Vagina (tissue), 2 donors: ENCODE data around the gene DAPK2. TPM values are rescaled to one million over a fixed set of nuclear protein-coding genes. Genes with fewer than 3 reads are reported as not detected.
"Not testable (repeated sequence)": the region's sequence is repeated elsewhere in the genome, so short reads cannot be mapped to it uniquely, and the experiment has no call there.

Experiments
- DNase-seq, 2 donors: peaks; one replicate each; pipeline ENCODE4 v3.0.0-alpha.2; 2017; ENCODE audit errors: extremely low spot score in 2 of 2
- H3K27ac ChIP-seq: fragments of 200-600 bp; sonication (generic); one replicate; pipeline ENCODE4 v1.5.1; 2019
- H3K27me3 ChIP-seq: fragments of 200-600 bp; sonication (generic); one replicate; pipeline ENCODE4 v1.5.1; 2019
- H3K36me3 ChIP-seq, 2 donors: fragments of 200-600 bp; sonication (generic); one replicate each; pipeline ENCODE4 v1.5.1; 2017 to 2019
- H3K4me1 ChIP-seq: fragments of 200-600 bp; sonication (generic); one replicate; pipeline ENCODE4 v1.5.1; 2019
- H3K4me3 ChIP-seq, 2 donors: fragments of 200-600 bp; sonication (generic); 1 replicate in 1 of 2; 2 replicates in 1 of 2; pipeline ENCODE4 v1.5.1; 2016 to 2019
- H3K9me3 ChIP-seq: fragments of 200-600 bp; sonication (generic); one replicate; pipeline ENCODE4 v1.5.1; 2019
- POLR2A ChIP-seq, 2 donors: fragments of 450-650 bp; IDR thresholded peaks; one replicate each; pipeline ENCODE4 v1.6.1; 2017; ENCODE audit warnings: antibody characterized with exemption in 2 of 2, mild to moderate bottlenecking in 2 of 2, moderate library complexity in 2 of 2
- POLR2AphosphoS5 ChIP-seq, 2 donors: sonication (generic); formaldehyde crosslinking; IDR thresholded peaks; one replicate each; pipeline ENCODE4 v1.9.0; 2017; ENCODE audit warnings: antibody characterized with exemption in 2 of 2, mild to moderate bottlenecking in 2 of 2, low read depth in 1 of 2; ENCODE audit not compliant: insufficient read depth in 1 of 2
- intact Hi-C: fragments of 100-400 bp; cut with DNase I; formaldehyde crosslinking; loops from one replicate; pipeline ENCODE4 v1.15.1; 2023
- total RNA-seq: library from RNA; depleted of rRNA; stranded (reverse); fragments of >200 nt; gene quantifications from one replicate; pipeline ENCODE4 v1.2.3, GENCODE V29; 2016
- TF ChIP-seq, protein P1 (sequence below), 3 experiments: fragments of 450-650 bp in 2 of 3; fragments of 200-600 bp in 1 of 3; sonication (generic) in 1 of 3; IDR thresholded peaks; one replicate each; pipeline ENCODE4 v1.5.1; 2017 to 2019; ENCODE audit warnings: antibody characterized with exemption in 3 of 3, mild to moderate bottlenecking in 2 of 3, moderate library complexity in 2 of 3

DAPK2 gene
- total RNA-seq, 1 donor from 2014 or later, result 50.3 TPM

GRCh38 chr15:63968122-63968524 lies 78.2 kb downstream of the DAPK2 start:
- Histone ChIP-seq H3K27me3 (no peaks in the 10 kb centered on the region), H3K27ac (no peak overlapping the region), H3K36me3 (no peaks in the 10 kb centered on the region), H3K4me3 (no peak overlapping the region), H3K4me1 (peaks cover 14% of the 10 kb centered on the region), H3K9me3 (no peaks in the 10 kb centered on the region)
- intact Hi-C loops, result no loop called here
- TF ChIP-seq POLR2AphosphoS5 (IDR thresholded peaks at IDR 0.05; ENCODE audit: insufficient read depth in 1 of 2, low read depth in 1 of 2), result no peak
- no peak for TF ChIP-seq POLR2A (IDR thresholded peaks at IDR 0.05)
- TF ChIP-seq, protein P1, sequence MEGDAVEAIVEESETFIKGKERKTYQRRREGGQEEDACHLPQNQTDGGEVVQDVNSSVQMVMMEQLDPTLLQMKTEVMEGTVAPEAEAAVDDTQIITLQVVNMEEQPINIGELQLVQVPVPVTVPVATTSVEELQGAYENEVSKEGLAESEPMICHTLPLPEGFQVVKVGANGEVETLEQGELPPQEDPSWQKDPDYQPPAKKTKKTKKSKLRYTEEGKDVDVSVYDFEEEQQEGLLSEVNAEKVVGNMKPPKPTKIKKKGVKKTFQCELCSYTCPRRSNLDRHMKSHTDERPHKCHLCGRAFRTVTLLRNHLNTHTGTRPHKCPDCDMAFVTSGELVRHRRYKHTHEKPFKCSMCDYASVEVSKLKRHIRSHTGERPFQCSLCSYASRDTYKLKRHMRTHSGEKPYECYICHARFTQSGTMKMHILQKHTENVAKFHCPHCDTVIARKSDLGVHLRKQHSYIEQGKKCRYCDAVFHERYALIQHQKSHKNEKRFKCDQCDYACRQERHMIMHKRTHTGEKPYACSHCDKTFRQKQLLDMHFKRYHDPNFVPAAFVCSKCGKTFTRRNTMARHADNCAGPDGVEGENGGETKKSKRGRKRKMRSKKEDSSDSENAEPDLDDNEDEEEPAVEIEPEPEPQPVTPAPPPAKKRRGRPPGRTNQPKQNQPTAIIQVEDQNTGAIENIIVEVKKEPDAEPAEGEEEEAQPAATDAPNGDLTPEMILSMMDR (IDR thresholded peaks at IDR 0.05), result no peak
- peak in 1 of 2 donors; percentile 67 for DNase-seq

GRCh38 chr15:63967616-63968015 lies 78.7 kb downstream of the DAPK2 start:
- no peaks in the 10 kb centered on the region for H3K36me3 ChIP-seq
- no peaks in the 10 kb centered on the region for H3K27me3 ChIP-seq
- H3K4me3 ChIP-seq, result no peak overlapping the region
- intact Hi-C loops, result no loop called here
- H3K27ac ChIP-seq, result no peak overlapping the region
- DNase-seq, result no peak
- H3K4me1 ChIP-seq, result peaks cover 9% of the 10 kb centered on the region
- TF ChIP-seq POLR2A (IDR thresholded peaks at IDR 0.05) (no peak), POLR2AphosphoS5 (IDR thresholded peaks at IDR 0.05; ENCODE audit: insufficient read depth in 1 of 2, low read depth in 1 of 2) (no peak)
- TF ChIP-seq, protein P1 (IDR thresholded peaks at IDR 0.05), result no peak
- no peaks in the 10 kb centered on the region for H3K9me3 ChIP-seq

DNA sequence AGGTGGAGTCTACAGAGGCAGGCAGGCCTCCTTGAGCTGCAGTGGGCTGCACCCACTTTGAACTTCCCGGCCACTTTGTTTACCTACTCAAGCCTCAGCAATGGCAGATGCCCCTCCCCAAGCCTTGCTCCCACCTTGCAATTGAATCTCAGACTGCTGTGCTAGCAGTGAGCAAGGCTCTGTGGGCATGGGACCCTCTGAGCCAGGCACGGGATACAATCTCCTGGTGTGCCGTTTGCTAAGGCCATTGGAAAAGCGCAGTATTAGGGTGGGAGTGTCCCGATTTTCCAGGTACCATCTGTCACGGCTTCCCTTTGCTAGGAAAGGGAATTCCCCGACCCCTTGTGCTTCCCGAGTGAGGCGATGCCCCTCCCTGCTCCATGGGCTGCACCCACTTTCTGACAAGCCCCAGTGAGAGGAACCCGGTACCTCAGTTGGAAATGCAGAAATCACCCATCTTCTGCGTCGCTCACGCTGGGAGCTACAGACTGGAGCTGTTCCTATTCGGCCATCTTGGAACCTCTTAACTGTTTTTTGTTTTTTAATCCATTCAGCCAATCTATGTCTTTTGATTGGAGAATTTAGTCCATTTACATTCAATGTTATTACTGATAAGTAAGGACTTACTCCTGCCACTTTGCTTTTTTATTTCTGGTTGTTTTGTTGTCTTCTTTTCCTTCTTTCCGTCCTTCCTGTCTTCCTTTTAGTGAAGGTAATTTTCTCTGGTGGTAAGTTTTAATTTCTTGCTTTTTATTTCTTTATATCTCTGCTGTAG lies 83.2 kb downstream of the DAPK2 start:
- intact Hi-C loops, H3K9me3 ChIP-seq, H3K36me3 ChIP-seq, H3K4me1 ChIP-seq, H3K4me3 ChIP-seq, H3K27me3 ChIP-seq, H3K27ac ChIP-seq, DNase-seq: not testable (repeated sequence)

GRCh38 chr15:63953524-63953923 lies 92.8 kb downstream of the DAPK2 start:
- intact Hi-C loops, result no loop called here
- no peak overlapping the region for H3K27ac ChIP-seq
- TF ChIP-seq, protein P1 (IDR thresholded peaks at IDR 0.05), result no peak
- TF ChIP-seq POLR2AphosphoS5 (IDR thresholded peaks at IDR 0.05; ENCODE audit: insufficient read depth in 1 of 2, low read depth in 1 of 2) (no peak), POLR2A (IDR thresholded peaks at IDR 0.05) (no peak)
- no peaks in the 10 kb centered on the region for H3K36me3 ChIP-seq
- H3K27me3 ChIP-seq, result no peaks in the 10 kb centered on the region
- no peaks in the 10 kb centered on the region for H3K9me3 ChIP-seq
- peaks cover 10% of the 10 kb centered on the region for H3K4me1 ChIP-seq
- H3K4me3 ChIP-seq, result no peak overlapping the region
- no peak for DNase-seq

DNA sequence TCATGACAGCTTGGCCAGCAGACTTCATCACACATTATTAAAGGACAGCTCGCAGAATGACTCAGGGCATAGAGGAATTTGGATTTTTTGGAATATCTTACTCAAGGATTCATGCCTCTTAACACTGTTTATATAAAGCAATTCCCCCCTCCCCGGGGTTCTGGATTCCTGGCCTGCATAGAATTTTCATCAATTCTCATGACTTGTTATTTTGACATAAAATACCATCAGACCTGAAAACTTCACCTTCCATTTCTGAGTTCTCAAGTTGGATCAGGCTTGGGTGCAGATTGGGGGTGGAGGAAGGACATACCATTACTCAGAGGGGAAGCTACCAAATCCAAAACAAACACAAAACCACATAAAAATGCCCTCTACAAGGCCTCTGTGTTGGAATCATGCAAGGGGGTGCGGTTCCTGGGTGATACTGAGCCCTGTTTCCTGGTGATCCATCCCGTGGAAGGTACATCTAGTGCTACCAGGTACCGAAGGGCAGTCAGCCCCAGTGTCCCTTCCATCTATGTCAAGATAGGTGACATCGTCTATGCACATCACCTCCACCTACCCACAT lies 95.3 kb downstream of the DAPK2 start:
- no peaks in the 10 kb centered on the region for H3K27me3 ChIP-seq
- peak overlapping the region; percentile 22 for H3K27ac ChIP-seq

More for the DNA sequence above, 95.3 kb downstream of the DAPK2 start:
- H3K4me1 ChIP-seq, result peaks cover 14% of the 10 kb centered on the region
- intact Hi-C loops, result no loop called here
- no peak for TF ChIP-seq POLR2A (IDR thresholded peaks at IDR 0.05)
- TF ChIP-seq, protein P1 (IDR thresholded peaks at IDR 0.05), result no peak
- no peak for TF ChIP-seq POLR2AphosphoS5 (IDR thresholded peaks at IDR 0.05; ENCODE audit: insufficient read depth in 1 of 2, low read depth in 1 of 2)
- no peaks in the 10 kb centered on the region for H3K9me3 ChIP-seq
- H3K4me3 ChIP-seq, result no peak overlapping the region
- no peaks in the 10 kb centered on the region for H3K36me3 ChIP-seq
- DNase-seq, result no peak
